SU-DHL-6 (cell line): ENCODE data around the gene ZNF354C.
"Not testable (repeated sequence)": the region's sequence is repeated elsewhere in the genome, so short reads cannot be mapped to it uniquely, and the experiment has no call there.

Experiments
- H2AFZ ChIP-seq: fragments of 200-600 bp; sonication (generic); 2 replicates; pipeline ENCODE4 v1.6.1; 2014; ENCODE audit warnings: low read depth, mild to moderate bottlenecking, moderate library complexity, mixed read lengths, antibody characterized with exemption, low read length; ENCODE audit not compliant: severe bottlenecking
- H3F3A ChIP-seq: fragments of 200-600 bp; shearing (Covaris generic); 2 replicates; pipeline ENCODE4 v1.6.0; 2016; ENCODE audit warnings: antibody characterized with exemption, mild to moderate bottlenecking; ENCODE audit not compliant: insufficient read depth
- H3K27ac ChIP-seq: fragments of 200-600 bp; sonication (generic); 2 replicates; pipeline ENCODE4 v1.5.1; 2016; ENCODE audit warnings: low read depth, mild to moderate bottlenecking, low read length, moderate library complexity, mixed read lengths
- H3K27me3 ChIP-seq: fragments of 200-600 bp; sonication (generic), shearing (Covaris generic); 2 replicates; pipeline ENCODE4 v1.6.0; 2014; ENCODE audit warnings: mild to moderate bottlenecking, low read length
- H3K36me3 ChIP-seq: fragments of 200-600 bp; sonication (generic); 2 replicates; pipeline ENCODE4 v1.6.1; 2014; ENCODE audit warnings: mild to moderate bottlenecking, low read length, mixed read lengths
- H3K4me2 ChIP-seq: fragments of 300-600, 200-600 bp; shearing (Covaris generic), sonication (generic); 2 replicates; pipeline ENCODE4 v1.6.0; 2014; ENCODE audit warnings: low read length, low read depth, mild to moderate bottlenecking; ENCODE audit not compliant: poor library complexity, severe bottlenecking
- H3K4me3 ChIP-seq: fragments of 200-600 bp; sonication (generic); 2 replicates; pipeline ENCODE4 v1.5.1; 2014; ENCODE audit warnings: antibody characterized with exemption, low read length, mild to moderate bottlenecking, mixed read lengths; ENCODE audit not compliant: insufficient read depth, poor library complexity, severe bottlenecking
- H3K79me2 ChIP-seq: fragments of 200-600 bp; sonication (generic); 2 replicates; pipeline ENCODE4 v1.6.1; 2014; ENCODE audit warnings: mild to moderate bottlenecking, low read length, moderate library complexity; ENCODE audit not compliant: insufficient read depth
- H3K9ac ChIP-seq: fragments of 200-600 bp; sonication (generic); 2 replicates; pipeline ENCODE4 v1.7.0; 2014; ENCODE audit warnings: mild to moderate bottlenecking, low read length
- H3K9me2 ChIP-seq: fragments of 200-600 bp; sonication (generic); replicated peaks from 2 replicates; pipeline ENCODE4 v1.6.1; 2014; ENCODE audit warnings: low read length; ENCODE audit not compliant: insufficient read depth
- H3K9me3 ChIP-seq: fragments of 200-600 bp; sonication (generic); 2 replicates; pipeline ENCODE4 v1.6.1; 2014; ENCODE audit warnings: low read length, mixed read lengths; ENCODE audit not compliant: insufficient read depth
- H4K20me1 ChIP-seq: fragments of 200-600 bp; sonication (generic); 2 replicates; pipeline ENCODE4 v1.6.1; 2014; ENCODE audit warnings: low read depth, mild to moderate bottlenecking, antibody characterized with exemption, low read length, moderate library complexity, mixed read lengths
- CTCF ChIP-seq: fragments of 200-600 bp; sonication (generic); IDR thresholded peaks from one replicate; pipeline ENCODE4 v1.5.1; 2017; ENCODE audit warnings: antibody characterized with exemption, mild to moderate bottlenecking, low read length, moderate library complexity; ENCODE audit not compliant: insufficient read depth, poor library complexity, severe bottlenecking
- EZH2phosphoT487 ChIP-seq: fragments of 200-600 bp; sonication (generic), shearing (Covaris generic); conservative IDR thresholded peaks from 2 replicates; pipeline ENCODE4 v1.6.1; 2018; ENCODE audit warnings: mild to moderate bottlenecking, antibody characterized with exemption, low read length, moderate library complexity, mixed read lengths

Gene ZNF354C

GRCh38 chr5:179089502-179089901, 29.3 kb downstream of the ZNF354C start:
- 0 out of 2 replicates have a peak, but pooled peaks cover 1% of the 10 kb centered on the region for H3K9me3 ChIP-seq
- H3K4me2 ChIP-seq, result no peak overlapping the region
- H2AFZ ChIP-seq, result no peak overlapping the region
- no peak overlapping the region for H3K27ac ChIP-seq
- no peaks in the 10 kb centered on the region for H4K20me1 ChIP-seq
- no peaks in the 10 kb centered on the region for H3K9me2 ChIP-seq
- no peak overlapping the region for H3K4me3 ChIP-seq
- no peak overlapping the region for H3K9ac ChIP-seq
- H3K79me2 ChIP-seq, result no peaks in the 10 kb centered on the region
- no peaks in the 10 kb centered on the region for H3F3A ChIP-seq
- no peaks in the 10 kb centered on the region for H3K36me3 ChIP-seq
- no peaks in the 10 kb centered on the region for H3K27me3 ChIP-seq
- TF ChIP-seq CTCF (no peak), EZH2phosphoT487 (no peak)

GRCh38 chr5:179101282-179101681, 41.1 kb downstream of the ZNF354C start:
- not testable (repeated sequence) for H2AFZ ChIP-seq, H3K36me3 ChIP-seq, H3K9me2 ChIP-seq, H3K9ac ChIP-seq, H3F3A ChIP-seq, H3K27ac ChIP-seq, H4K20me1 ChIP-seq, H3K9me3 ChIP-seq, H3K79me2 ChIP-seq, H3K27me3 ChIP-seq, H3K4me3 ChIP-seq, H3K4me2 ChIP-seq

GRCh38 chr5:179110528-179110927, 50.4 kb downstream of the ZNF354C start:
- Histone ChIP-seq H3K9me3 (no peaks in the 10 kb centered on the region), H3K79me2 (no peaks in the 10 kb centered on the region), H2AFZ (no peak overlapping the region), H3F3A (no peaks in the 10 kb centered on the region), H3K36me3 (no peaks in the 10 kb centered on the region), H3K9ac (no peak overlapping the region), H3K9me2 (no peaks in the 10 kb centered on the region), H3K27me3 (no peaks in the 10 kb centered on the region), H3K4me2 (no peak overlapping the region), H3K27ac (no peak overlapping the region), H4K20me1 (no peaks in the 10 kb centered on the region), H3K4me3 (no peak overlapping the region)
- TF ChIP-seq CTCF, result no peak
- no peak for TF ChIP-seq EZH2phosphoT487

GRCh38 chr5:179111267-179112207, 51.4 kb downstream of the ZNF354C start:
- Histone ChIP-seq H3K27ac (no peak overlapping the region), H3F3A (no peaks in the 10 kb centered on the region), H3K9me3 (no peaks in the 10 kb centered on the region), H4K20me1 (no peaks in the 10 kb centered on the region), H3K9me2 (no peaks in the 10 kb centered on the region), H2AFZ (no peak overlapping the region), H3K4me2 (no peak overlapping the region), H3K4me3 (no peak overlapping the region), H3K27me3 (no peaks in the 10 kb centered on the region), H3K9ac (no peak overlapping the region), H3K36me3 (no peaks in the 10 kb centered on the region), H3K79me2 (no peaks in the 10 kb centered on the region)
- TF ChIP-seq CTCF, result no peak
- no peak for TF ChIP-seq EZH2phosphoT487
